ENCODE data around the gene BMP10. TPM values are rescaled to one million over a fixed set of nuclear protein-coding genes. Genes with fewer than 3 reads are reported as not detected.

BMP10 gene
- total and polyA plus RNA-seq, 4 experiments from 2014 or later: not detected

DNA sequence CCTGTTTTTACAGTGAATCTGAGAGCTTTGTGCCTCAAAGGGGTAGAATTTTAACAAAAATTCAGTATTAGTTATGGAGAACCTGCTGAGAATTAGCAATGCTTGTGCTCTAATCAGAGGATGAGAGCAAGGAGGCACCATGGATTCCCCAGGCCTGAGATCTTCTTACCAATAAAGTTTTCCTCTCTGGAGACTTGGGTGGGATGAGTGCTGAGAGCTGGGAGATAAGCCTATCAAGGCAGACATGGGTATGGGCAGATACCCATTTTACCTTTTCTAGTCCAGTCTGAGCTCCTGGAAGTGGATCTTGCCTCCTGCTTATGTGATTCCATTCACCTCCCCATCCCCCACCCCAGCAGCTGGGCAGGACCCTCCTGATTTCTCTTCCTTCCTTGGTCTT is 53.9 kb downstream of the BMP10 start:
- H3K4me1 ChIP-seq (ENCODE audit: insufficient read depth, low read length): peaks cover 4% of the 10 kb centered on the region
- Mint-ChIP-seq H3K4me1 (peaks cover 9 to 11% (median 11%) of the 10 kb centered on the region in 4 donors), H3K36me3 (peaks cover 68 to 89% of the 10 kb centered on the region in 2 donors), H3K27ac (peak overlapping the region; percentile 54 to 92 (median 67)), H3K9me3 (no peaks in the 10 kb centered on the region), H3K27me3 (no peaks in the 10 kb centered on the region), H3K4me3 (no peak overlapping the region)
- POLR2A ChIA-PET (ENCODE audit: partially characterized antibody): interaction anchor here (0.8 to 1.6 kb wide), 4 partner anchors 19 to 91 kb away, joined by 3 read pairs; no protein-coding TSS in a partner anchor
- no peak overlapping the region for H3K4me3 ChIP-seq (ENCODE audit: low read length in 2 of 2)
- H3K36me3 ChIP-seq (ENCODE audit: insufficient read depth, low read length): peaks cover 87% of the 10 kb centered on the region
- no peaks in the 10 kb centered on the region for H3K27me3 ChIP-seq (ENCODE audit: insufficient read depth, low read length)
- no peaks in the 10 kb centered on the region for H3K9me3 ChIP-seq (ENCODE audit: control insufficient read depth in 1 of 2, low read length in 2 of 2)
- H3K27ac ChIP-seq (ENCODE audit: low read depth, low read length): peak overlapping the region; percentile 28
- DNase-seq: no peak
- CTCF ChIA-PET (ENCODE audit: partially characterized antibody): interaction anchor here (1.1 to 3.9 kb wide), 3 partner anchors 19 to 108 kb away, joined by 3 to 18 read pairs (median 15); no protein-coding TSS in a partner anchor
- intact Hi-C loops (cut with micrococcal nuclease): no loop called here

Other genes with a start within 250 kb of the BMP10 start
- not detected for gene PROKR1, start 227.8 kb downstream of the BMP10 start, total RNA-seq
- under 1 TPM in 1 of 2 donors, not detected in 1; 0.07 TPM for gene PROKR1, start 227.8 kb downstream of the BMP10 start, polyA plus RNA-seq
- 100 to 1,000 TPM; 162 to 163 TPM for gene ARHGAP25, start 136.6 kb downstream of the BMP10 start, total RNA-seq
- gene ARHGAP25, start 136.6 kb downstream of the BMP10 start, polyA plus RNA-seq: 100 to 1,000 TPM in 1 of 2 donors, 10 to 100 TPM in 1; 37.1 to 125 TPM
- not detected for gene GKN2, start 81.5 kb upstream of the BMP10 start, total RNA-seq
- gene GKN2, start 81.5 kb upstream of the BMP10 start, polyA plus RNA-seq: not detected
- not detected for gene GKN1, start 103.2 kb upstream of the BMP10 start, total RNA-seq
- not detected for gene GKN1, start 103.2 kb upstream of the BMP10 start, polyA plus RNA-seq
- gene ANTXR1, start 141.8 kb upstream of the BMP10 start, total RNA-seq: under 1 TPM in 1 of 2 experiments, not detected in 1; 0.58 TPM
- gene ANTXR1, start 141.8 kb upstream of the BMP10 start, polyA plus RNA-seq: not detected